Endothelial cell (in vitro differentiated cells): ENCODE measurements around the gene CLCF1. TPM values are rescaled to one million over a fixed set of nuclear protein-coding genes. Genes with fewer than 3 reads are reported as not detected.

Source experiments
- DNase-seq: peaks from one replicate; pipeline ENCODE4 v3.0.0; 2021; ENCODE audit warnings: low spot score
- H3K27ac Mint-ChIP-seq: one replicate; pipeline ENCODE4 v1.8.0; 2021; ENCODE audit warnings: mixed read lengths, inconsistent platforms; ENCODE audit not compliant: unreplicated experiment
- H3K27me3 Mint-ChIP-seq: one replicate; pipeline ENCODE4 v1.8.0; 2021; ENCODE audit warnings: mild to moderate bottlenecking, moderate library complexity, mixed read lengths, inconsistent platforms; ENCODE audit not compliant: unreplicated experiment
- H3K36me3 Mint-ChIP-seq: one replicate; pipeline ENCODE4 v1.8.0; 2021; ENCODE audit warnings: mild to moderate bottlenecking, low read depth, mixed read lengths, inconsistent platforms; ENCODE audit not compliant: unreplicated experiment
- H3K4me1 Mint-ChIP-seq: one replicate; pipeline ENCODE4 v1.8.0; 2021; ENCODE audit warnings: mild to moderate bottlenecking, mixed read lengths, inconsistent platforms; ENCODE audit not compliant: unreplicated experiment
- H3K4me3 Mint-ChIP-seq: one replicate; pipeline ENCODE4 v1.8.0; 2021; ENCODE audit warnings: mild to moderate bottlenecking, mixed read lengths, inconsistent platforms; ENCODE audit not compliant: unreplicated experiment
- H3K9me3 Mint-ChIP-seq: one replicate; pipeline ENCODE4 v1.8.0; 2021; ENCODE audit warnings: mixed read lengths, inconsistent platforms; ENCODE audit not compliant: unreplicated experiment
- CTCF ChIP-seq: fragments of 200-600 bp; sonication (generic); IDR thresholded peaks from one replicate; pipeline ENCODE4 v1.5.0; 2021; ENCODE audit warnings: antibody characterized with exemption; ENCODE audit not compliant: unreplicated experiment
- total RNA-seq: library from RNA; stranded (reverse); fragmentation: NEBNext Ultra II Directional; extraction: Animal tissue kit (Norgen Biotek cat#: 25700); gene quantifications from one replicate; pipeline ENCODE4 v1.2.1, GENCODE V29; 2021; ENCODE audit not compliant: unreplicated experiment

Gene CLCF1
- total RNA-seq, 1 donor from 2014 or later = 12.6 TPM

- Mint-ChIP-seq H3K4me1 (peaks cover 70% of the 10 kb centered on the region), H3K36me3 (no peaks in the 10 kb centered on the region), H3K27me3 (peaks cover 3% of the 10 kb centered on the region), H3K9me3 (no peaks in the 10 kb centered on the region), H3K4me3 (peak overlapping the region; percentile 43), H3K27ac (peak overlapping the region; percentile 95)
- DNase-seq = no peak
- TF ChIP-seq CTCF = no peak
These were observed 23.9 kb downstream of the CLCF1 start for GRCh38 chr11:67349457-67349856.

- DNase-seq = no peak
- peaks cover 3% of the 10 kb centered on the region for H3K27me3 Mint-ChIP-seq
- H3K4me3 Mint-ChIP-seq = peak overlapping the region; percentile 43
- H3K36me3 Mint-ChIP-seq = no peaks in the 10 kb centered on the region
- peaks cover 70% of the 10 kb centered on the region for H3K4me1 Mint-ChIP-seq
- no peak for TF ChIP-seq CTCF
- H3K9me3 Mint-ChIP-seq = no peaks in the 10 kb centered on the region
- peak overlapping the region; percentile 95 for H3K27ac Mint-ChIP-seq
These were observed 24.4 kb downstream of the CLCF1 start for GRCh38 chr11:67349036-67349435.

GRCh38 chr11:67347964-67348749 is 25.2 kb downstream of the CLCF1 start:
- Mint-ChIP-seq H3K27me3 (peaks cover 3% of the 10 kb centered on the region), H3K4me1 (peaks cover 64% of the 10 kb centered on the region), H3K4me3 (peak overlapping the region; percentile 42), H3K27ac (peak overlapping the region; percentile 95), H3K9me3 (no peaks in the 10 kb centered on the region), H3K36me3 (no peaks in the 10 kb centered on the region)
- TF ChIP-seq CTCF = no peak
- DNase-seq = no peak

GRCh38 chr11:67345920-67346819 is 27.2 kb downstream of the CLCF1 start:
- Mint-ChIP-seq H3K27ac (peak overlapping the region; percentile 85), H3K27me3 (peaks cover 3% of the 10 kb centered on the region), H3K4me3 (no peak overlapping the region), H3K4me1 (peaks cover 56% of the 10 kb centered on the region), H3K36me3 (no peaks in the 10 kb centered on the region), H3K9me3 (no peaks in the 10 kb centered on the region)
- DNase-seq = no peak
- TF ChIP-seq CTCF = peak; percentile 46
